ENCODE results near the gene PLAC8.
"Not testable (repeated sequence)": the region's sequence is repeated elsewhere in the genome, so short reads cannot be mapped to it uniquely, and the experiment has no call there.

PLAC8 gene

DNA sequence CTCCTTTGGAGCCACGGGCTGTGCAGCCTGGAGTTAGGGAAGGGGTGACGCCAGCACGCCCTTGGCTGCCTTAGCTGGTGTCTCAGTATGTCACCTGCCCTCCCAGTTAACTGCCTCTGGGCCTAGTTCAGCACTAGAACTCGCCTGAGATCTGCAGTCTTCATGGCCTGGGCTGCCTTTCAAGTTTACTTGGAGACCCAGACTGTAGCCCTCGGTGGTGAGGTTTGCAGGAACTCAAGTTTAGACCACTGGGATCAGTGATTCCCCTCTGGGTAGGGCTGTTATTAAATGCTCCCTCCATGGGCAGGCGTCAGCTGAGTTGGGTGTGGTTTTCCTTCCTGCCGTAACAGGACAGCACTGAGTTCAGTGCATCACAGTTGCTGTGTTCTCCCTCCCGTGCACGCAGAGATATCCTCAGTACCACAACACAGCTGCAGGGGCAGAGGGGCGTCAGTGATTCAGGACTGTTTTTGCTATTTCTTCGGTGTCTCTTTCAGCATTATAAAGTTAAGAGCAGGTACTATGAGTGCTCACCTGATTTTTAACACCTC, 30.5 kb downstream of the PLAC8 start:
- no peak overlapping the region for H2BK5ac ChIP-seq (ENCODE audit: low read length)
- no peaks in the 10 kb centered on the region for H3K36me3 ChIP-seq (ENCODE audit: control insufficient read depth, insufficient read depth, low read length)

DNA sequence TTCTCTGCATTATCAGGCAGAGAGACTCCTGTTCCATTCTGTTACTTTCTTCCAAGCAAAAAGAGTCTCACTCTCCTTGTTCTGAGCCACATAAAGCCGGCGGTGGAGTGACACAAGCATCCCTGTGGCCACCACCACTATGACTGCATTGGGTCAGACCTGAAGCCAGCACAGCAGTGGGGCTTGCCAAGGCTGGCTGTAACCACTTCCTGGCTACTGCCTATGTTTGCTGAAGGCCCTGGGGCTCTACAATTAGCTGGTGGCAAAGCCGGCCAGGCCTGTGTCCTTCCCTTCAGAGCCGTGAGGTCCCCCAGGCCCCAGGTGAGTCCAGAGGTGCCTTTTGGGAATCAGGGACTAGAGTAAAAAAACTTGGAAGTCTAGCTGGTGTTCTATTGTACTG, 31.8 kb downstream of the PLAC8 start:
- Histone ChIP-seq H3K36me3 (ENCODE audit: control insufficient read depth, insufficient read depth, low read length) (no peaks in the 10 kb centered on the region), H3K79me1 (ENCODE audit: low read length) (no peaks in the 10 kb centered on the region), H2BK15ac (replicated peaks; ENCODE audit: low read depth) (no peak overlapping the region), H4K8ac (ENCODE audit: low read depth, low read length) (no peak overlapping the region), H3K4me3 (ENCODE audit: low read length) (no peak overlapping the region), H3K23ac (ENCODE audit: low read length) (no peak overlapping the region), H3K79me2 (ENCODE audit: control insufficient read depth, insufficient read depth, low read length) (no peaks in the 10 kb centered on the region), H3K9ac (ENCODE audit: low read length) (no peak overlapping the region), H3K4me2 (ENCODE audit: low read length) (no peak overlapping the region), H3K18ac (ENCODE audit: low read length) (no peak overlapping the region), H2BK5ac (ENCODE audit: low read length) (no peak overlapping the region), H2AK5ac (ENCODE audit: low read length) (no peak overlapping the region), H3K4ac (ENCODE audit: low read depth, low read length) (no peak overlapping the region), H3K27ac (ENCODE audit: low read depth, low read length) (no peak overlapping the region), H3K4me1 (ENCODE audit: control insufficient read depth, low read depth, low read length) (no peaks in the 10 kb centered on the region), H3K56ac (ENCODE audit: low read length) (no peak overlapping the region), H3K27me3 (ENCODE audit: insufficient read depth, low read length, poor library complexity) (no peaks in the 10 kb centered on the region), H2BK120ac (ENCODE audit: low read depth, low read length) (no peak overlapping the region), H4K5ac (ENCODE audit: low read length) (no peak overlapping the region)
- no peak for DNase-seq
- WGBS (ENCODE audit: extremely low coverage, insufficient coverage, low lambda C conversion rate) = no CpG with 5 or more reads among the region's 4 CpGs

More for the DNA sequence above, 30.5 kb downstream of the PLAC8 start:
- H2BK120ac ChIP-seq (ENCODE audit: low read depth, low read length) = no peak overlapping the region
- DNase-seq = peak; percentile 11
- H2AK5ac ChIP-seq (ENCODE audit: low read length) = no peak overlapping the region
- WGBS (ENCODE audit: extremely low coverage, insufficient coverage, low lambda C conversion rate) = no CpG with 5 or more reads among the region's 11 CpGs
- H3K4me2 ChIP-seq (ENCODE audit: low read length) = no peak overlapping the region
- no peaks in the 10 kb centered on the region for H3K79me2 ChIP-seq (ENCODE audit: control insufficient read depth, insufficient read depth, low read length)
- H3K9ac ChIP-seq (ENCODE audit: low read length) = no peak overlapping the region
- H3K27ac ChIP-seq (ENCODE audit: low read depth, low read length) = no peak overlapping the region
- no peak overlapping the region for H4K5ac ChIP-seq (ENCODE audit: low read length)
- no peak overlapping the region for H4K8ac ChIP-seq (ENCODE audit: low read depth, low read length)
- no peak overlapping the region for H3K18ac ChIP-seq (ENCODE audit: low read length)
- no peaks in the 10 kb centered on the region for H3K4me1 ChIP-seq (ENCODE audit: control insufficient read depth, low read depth, low read length)
- no peaks in the 10 kb centered on the region for H3K27me3 ChIP-seq (ENCODE audit: insufficient read depth, low read length, poor library complexity)
- no peak overlapping the region for H2BK15ac ChIP-seq (replicated peaks; ENCODE audit: low read depth)
- H3K4me3 ChIP-seq (ENCODE audit: low read length) = no peak overlapping the region
- no peaks in the 10 kb centered on the region for H3K79me1 ChIP-seq (ENCODE audit: low read length)
- H3K23ac ChIP-seq (ENCODE audit: low read length) = no peak overlapping the region
- H3K4ac ChIP-seq (ENCODE audit: low read depth, low read length) = no peak overlapping the region
- H3K56ac ChIP-seq (ENCODE audit: low read length) = no peak overlapping the region

DNA sequence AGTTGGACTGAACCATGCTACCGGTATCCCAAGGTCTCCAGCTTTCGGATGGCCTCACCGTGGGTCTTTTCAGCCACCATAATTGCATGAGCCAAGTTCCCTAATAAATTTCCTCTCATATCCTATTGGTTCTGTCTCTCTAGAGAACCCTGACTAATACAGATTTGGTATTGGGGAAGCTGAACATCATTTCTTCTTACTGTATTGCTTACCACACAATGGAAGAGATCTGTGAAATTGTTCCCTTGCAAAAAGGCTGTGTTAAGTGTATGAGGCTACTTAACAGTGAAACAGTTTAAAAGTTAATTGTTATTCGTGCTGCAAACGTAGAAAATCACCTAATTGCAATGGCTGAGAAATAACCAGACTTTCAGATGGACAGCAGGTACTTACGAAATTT, 34.0 kb downstream of the PLAC8 start:
- Histone ChIP-seq H3K27me3 (ENCODE audit: insufficient read depth, low read length, poor library complexity) (no peaks in the 10 kb centered on the region), H3K4ac (ENCODE audit: low read depth, low read length) (no peak overlapping the region), H2AK5ac (ENCODE audit: low read length) (no peak overlapping the region), H3K4me1 (ENCODE audit: control insufficient read depth, low read depth, low read length) (no peaks in the 10 kb centered on the region), H3K36me3 (ENCODE audit: control insufficient read depth, insufficient read depth, low read length) (no peaks in the 10 kb centered on the region), H3K9ac (ENCODE audit: low read length) (no peak overlapping the region), H3K56ac (ENCODE audit: low read length) (no peak overlapping the region), H3K27ac (ENCODE audit: low read depth, low read length) (no peak overlapping the region), H2BK15ac (replicated peaks; ENCODE audit: low read depth) (no peak overlapping the region), H3K4me3 (ENCODE audit: low read length) (no peak overlapping the region), H3K79me2 (ENCODE audit: control insufficient read depth, insufficient read depth, low read length) (no peaks in the 10 kb centered on the region), H4K5ac (ENCODE audit: low read length) (no peak overlapping the region), H3K79me1 (ENCODE audit: low read length) (no peaks in the 10 kb centered on the region), H2BK5ac (ENCODE audit: low read length) (no peak overlapping the region), H3K4me2 (ENCODE audit: low read length) (no peak overlapping the region), H2BK120ac (ENCODE audit: low read depth, low read length) (no peak overlapping the region), H4K8ac (ENCODE audit: low read depth, low read length) (no peak overlapping the region), H3K18ac (ENCODE audit: low read length) (no peak overlapping the region), H3K23ac (ENCODE audit: low read length) (no peak overlapping the region)
- WGBS (ENCODE audit: extremely low coverage, insufficient coverage, low lambda C conversion rate) = no CpG with 5 or more reads among the region's 6 CpGs
- DNase-seq = no peak

DNA sequence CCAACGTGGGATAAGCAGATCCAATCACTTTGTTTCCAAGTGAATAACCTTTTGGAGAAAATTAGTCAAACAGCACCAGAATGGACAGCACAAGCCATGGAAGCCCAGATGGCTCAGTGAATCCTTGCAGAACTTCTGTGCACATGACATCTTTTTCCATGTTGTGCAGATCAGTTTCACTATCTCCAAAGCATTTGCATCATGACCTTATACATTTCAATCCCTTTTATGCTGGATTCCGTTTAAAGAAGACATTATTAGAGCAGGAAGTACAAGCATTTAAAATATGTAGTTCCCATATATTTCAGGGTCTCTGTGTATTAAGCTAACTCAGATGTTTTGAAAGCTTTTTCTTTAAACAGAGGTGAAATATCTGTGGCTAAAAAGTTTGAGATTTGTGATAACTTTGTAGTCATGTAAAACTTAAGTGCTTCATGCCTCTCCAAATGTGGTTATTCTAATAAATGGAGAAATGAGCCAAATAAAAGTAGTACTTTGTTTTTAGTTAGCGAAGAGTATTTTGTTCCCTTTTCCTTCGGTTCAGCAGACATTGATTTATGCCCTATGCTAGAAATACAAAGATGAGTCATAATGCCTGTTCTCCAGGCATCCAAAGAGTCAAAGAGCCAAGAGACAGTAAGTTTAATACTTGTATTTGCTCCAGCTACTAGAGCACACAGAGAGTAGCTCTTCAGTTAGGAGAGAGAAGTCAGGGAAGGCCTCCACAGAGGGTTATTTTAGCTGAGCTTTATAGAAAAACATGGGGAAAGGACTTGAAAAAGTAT, 39.0 kb downstream of the PLAC8 start:
- Histone ChIP-seq H3K36me3 (ENCODE audit: control insufficient read depth, insufficient read depth, low read length) (no peaks in the 10 kb centered on the region), H3K79me2 (ENCODE audit: control insufficient read depth, insufficient read depth, low read length) (no peaks in the 10 kb centered on the region), H3K4me1 (ENCODE audit: control insufficient read depth, low read depth, low read length) (no peaks in the 10 kb centered on the region), H2BK5ac (ENCODE audit: low read length) (no peak overlapping the region), H2BK120ac (ENCODE audit: low read depth, low read length) (no peak overlapping the region), H3K56ac (ENCODE audit: low read length) (no peak overlapping the region), H4K5ac (ENCODE audit: low read length) (no peak overlapping the region), H3K79me1 (ENCODE audit: low read length) (no peaks in the 10 kb centered on the region), H3K27ac (ENCODE audit: low read depth, low read length) (no peak overlapping the region), H2BK15ac (replicated peaks; ENCODE audit: low read depth) (no peak overlapping the region), H3K4ac (ENCODE audit: low read depth, low read length) (no peak overlapping the region), H3K27me3 (ENCODE audit: insufficient read depth, low read length, poor library complexity) (no peaks in the 10 kb centered on the region), H3K23ac (ENCODE audit: low read length) (no peak overlapping the region), H3K4me3 (ENCODE audit: low read length) (no peak overlapping the region), H2AK5ac (ENCODE audit: low read length) (no peak overlapping the region), H3K4me2 (ENCODE audit: low read length) (no peak overlapping the region), H3K18ac (ENCODE audit: low read length) (no peak overlapping the region), H4K8ac (ENCODE audit: low read depth, low read length) (no peak overlapping the region), H3K9ac (ENCODE audit: low read length) (no peak overlapping the region)
- no peak for DNase-seq
- no CpG with 5 or more reads among the region's 4 CpGs for WGBS (ENCODE audit: extremely low coverage, insufficient coverage, low lambda C conversion rate)

DNA sequence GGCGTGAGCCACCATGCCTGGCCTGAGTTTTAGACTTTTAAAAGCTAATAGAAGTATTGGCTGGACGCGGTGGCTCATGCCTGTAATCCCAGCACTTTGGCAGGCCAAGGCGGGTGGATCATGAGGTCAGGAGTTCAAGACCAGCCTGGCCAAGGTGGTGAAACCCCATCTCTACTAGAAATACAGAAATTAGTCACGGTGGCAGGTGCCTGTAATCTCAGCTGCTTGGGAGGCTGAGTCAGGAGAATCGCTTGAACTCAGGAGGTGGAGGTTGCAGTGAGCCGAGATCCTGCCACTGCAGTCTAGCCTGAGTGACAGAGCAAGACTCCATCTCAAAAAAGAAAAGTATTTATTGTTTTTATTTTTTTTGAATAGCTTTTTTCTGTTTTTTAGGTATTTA, 39.7 kb downstream of the PLAC8 start:
- H3K79me1 ChIP-seq (ENCODE audit: low read length); H3K4me3 ChIP-seq (ENCODE audit: low read length); H2AK5ac ChIP-seq (ENCODE audit: low read length); H3K4me1 ChIP-seq (ENCODE audit: control insufficient read depth, low read depth, low read length); H4K5ac ChIP-seq (ENCODE audit: low read length); H3K23ac ChIP-seq (ENCODE audit: low read length); DNase-seq; H3K36me3 ChIP-seq (ENCODE audit: control insufficient read depth, insufficient read depth, low read length); H3K4me2 ChIP-seq (ENCODE audit: low read length); H3K79me2 ChIP-seq (ENCODE audit: control insufficient read depth, insufficient read depth, low read length); H4K8ac ChIP-seq (ENCODE audit: low read depth, low read length); H3K4ac ChIP-seq (ENCODE audit: low read depth, low read length); H3K27me3 ChIP-seq (ENCODE audit: insufficient read depth, low read length, poor library complexity); H2BK5ac ChIP-seq (ENCODE audit: low read length); H2BK15ac ChIP-seq (replicated peaks; ENCODE audit: low read depth); H3K9ac ChIP-seq (ENCODE audit: low read length); H3K56ac ChIP-seq (ENCODE audit: low read length); H3K18ac ChIP-seq (ENCODE audit: low read length); H3K27ac ChIP-seq (ENCODE audit: low read depth, low read length); H2BK120ac ChIP-seq (ENCODE audit: low read depth, low read length): not testable (repeated sequence)
- no CpG with 5 or more reads among the region's 7 CpGs for WGBS (ENCODE audit: extremely low coverage, insufficient coverage, low lambda C conversion rate)

Data from mesendoderm (in vitro differentiated cells).